OCI-LY3 (cell line): ENCODE data around the gene ITPR3.

Experiments used
- H2AFZ ChIP-seq: fragments of 200-600, 300-600 bp; shearing (Covaris generic); 2 replicates; pipeline ENCODE4 v1.6.0; 2014; ENCODE audit warnings: antibody characterized with exemption, low read depth, low read length
- H3K27ac ChIP-seq: fragments of 200-600, 300-600 bp; sonication (generic); 2 replicates; pipeline ENCODE4 v1.5.1; 2014; ENCODE audit warnings: mild to moderate bottlenecking, low read length, moderate library complexity, mixed read lengths
- H3K27me3 ChIP-seq: fragments of 200-600, 300-600 bp; sonication (generic); 2 replicates; pipeline ENCODE4 v1.6.1; 2014; ENCODE audit warnings: low read depth, low read length, mixed read lengths
- H3K36me3 ChIP-seq: fragments of 200-600, 300-600 bp; sonication (generic); replicated peaks from 2 replicates; pipeline ENCODE3; 2014; ENCODE audit warnings: low read depth, low read length, mixed read lengths
- H3K4me1 ChIP-seq: fragments of 300-600, 200-600 bp; sonication (generic); 2 replicates; pipeline ENCODE4 v1.6.1; 2014; ENCODE audit warnings: low read length, mixed read lengths
- H3K4me2 ChIP-seq: fragments of 200-600, 300-600 bp; sonication (generic); 2 replicates; pipeline ENCODE4 v1.6.1; 2014; ENCODE audit warnings: low read length, mixed read lengths
- H3K4me3 ChIP-seq: fragments of 300-600, 200-600 bp; sonication (generic); 2 replicates; pipeline ENCODE4 v1.5.1; 2014; ENCODE audit warnings: antibody characterized with exemption, mild to moderate bottlenecking, low read length, moderate library complexity
- H3K79me2 ChIP-seq: fragments of 300-600, 200-600 bp; shearing (Covaris generic); 2 replicates; pipeline ENCODE4 v1.6.1; 2014; ENCODE audit warnings: mild to moderate bottlenecking, low read length, mixed read lengths
- H3K9ac ChIP-seq: fragments of 300-600, 200-600 bp; shearing (Covaris generic); 2 replicates; pipeline ENCODE4 v1.6.0; 2014; ENCODE audit warnings: mild to moderate bottlenecking, low read length, moderate library complexity
- H3K9me3 ChIP-seq: fragments of 200-600, 300-600 bp; shearing (Covaris generic); 2 replicates; pipeline ENCODE4 v1.6.1; 2014; ENCODE audit warnings: low read length, mixed read lengths; ENCODE audit not compliant: insufficient read depth
- H4K20me1 ChIP-seq: fragments of 200-600, 300-600 bp; sonication (generic); 2 replicates; pipeline ENCODE4 v1.6.1; 2016; ENCODE audit warnings: low read length, mixed read lengths; ENCODE audit not compliant: insufficient read depth
- CTCF ChIP-seq: fragments of 200-600, 300-600 bp; sonication (generic); IDR thresholded peaks from 2 replicates; pipeline ENCODE4 v1.5.1; 2014; ENCODE audit warnings: antibody characterized with exemption, low read length, low read depth
- EZH2phosphoT487 ChIP-seq: fragments of 200-600 bp; shearing (Covaris generic); IDR thresholded peaks from 2 replicates; pipeline ENCODE4 v1.6.1; 2018; ENCODE audit warnings: antibody characterized with exemption, mixed run types, low read depth

ITPR3 gene

GRCh38 chr6:33722103-33722623 lies 101.0 kb downstream of the ITPR3 start:
- H3K4me3 ChIP-seq, result no peak overlapping the region
- TF ChIP-seq CTCF (no peak), EZH2phosphoT487 (no peak)
- no peak overlapping the region for H2AFZ ChIP-seq
- no peaks in the 10 kb centered on the region for H3K36me3 ChIP-seq
- H3K27me3 ChIP-seq, result peaks cover 27% of the 10 kb centered on the region
- no peaks in the 10 kb centered on the region for H3K79me2 ChIP-seq
- H3K9ac ChIP-seq, result no peak overlapping the region
- H4K20me1 ChIP-seq, result no peaks in the 10 kb centered on the region
- no peak overlapping the region for H3K4me2 ChIP-seq
- no peak overlapping the region for H3K27ac ChIP-seq
- H3K9me3 ChIP-seq, result no peaks in the 10 kb centered on the region
- H3K4me1 ChIP-seq, result peaks cover 16% of the 10 kb centered on the region

GRCh38 chr6:33723371-33724085 lies 102.4 kb downstream of the ITPR3 start:
- Histone ChIP-seq H3K9me3 (no peaks in the 10 kb centered on the region), H3K79me2 (no peaks in the 10 kb centered on the region)

DNA sequence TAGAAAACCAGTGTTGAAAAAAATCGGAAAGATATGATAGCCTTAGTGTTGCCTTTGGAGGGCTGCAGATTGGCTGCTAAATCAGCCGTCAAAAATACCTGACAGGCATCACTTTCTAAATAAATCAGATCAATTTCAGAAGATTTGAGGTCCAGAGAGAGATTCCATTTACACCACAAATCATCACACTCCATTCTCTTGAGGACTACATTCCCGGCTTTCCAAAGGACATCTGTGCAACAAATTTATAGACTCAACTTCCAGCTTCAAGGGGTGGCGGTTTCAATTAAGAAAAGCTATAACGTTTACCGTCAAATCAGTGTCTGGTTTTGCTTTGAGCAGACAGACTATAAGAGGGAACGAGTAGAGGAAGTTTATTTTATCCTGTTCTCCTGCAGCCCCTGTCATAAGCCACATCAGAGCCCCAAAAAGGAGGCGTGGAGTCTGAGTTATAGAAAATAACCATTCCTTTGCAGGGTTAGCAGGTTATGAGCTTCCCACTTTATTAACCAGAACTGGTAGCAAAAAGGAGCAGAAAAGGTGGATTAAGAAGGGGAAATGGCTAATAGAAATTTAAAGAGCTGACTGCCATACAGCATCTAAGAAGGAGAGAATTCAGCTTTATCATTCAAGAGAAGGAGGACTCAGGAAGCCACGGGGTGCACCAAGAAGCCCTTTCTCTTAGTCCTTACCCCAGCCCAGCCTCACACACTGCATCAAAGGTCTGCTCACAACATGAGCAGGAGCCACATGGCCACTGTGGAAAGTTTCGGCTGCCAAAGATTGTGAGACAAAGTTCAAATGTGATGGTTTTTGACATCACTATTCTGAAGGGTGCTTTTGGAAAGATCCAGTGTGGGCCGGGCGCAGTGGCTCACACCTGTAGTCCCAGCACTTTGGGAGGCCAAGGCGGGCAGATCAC lies 103.2 kb downstream of the ITPR3 start:
- Histone ChIP-seq H3K4me3 (no peak overlapping the region), H3K4me1 (peaks cover 10% of the 10 kb centered on the region), H3K27me3 (peaks cover 27% of the 10 kb centered on the region), H2AFZ (no peak overlapping the region), H3K4me2 (no peak overlapping the region), H3K79me2 (no peaks in the 10 kb centered on the region), H3K36me3 (no peaks in the 10 kb centered on the region), H3K9ac (no peak overlapping the region), H3K9me3 (no peaks in the 10 kb centered on the region), H4K20me1 (no peaks in the 10 kb centered on the region), H3K27ac (no peak overlapping the region)
- no peak for TF ChIP-seq EZH2phosphoT487
- no peak for TF ChIP-seq CTCF

More at GRCh38 chr6:33723371-33724085, 102.4 kb downstream of the ITPR3 start:
- peaks cover 14% of the 10 kb centered on the region for H3K4me1 ChIP-seq
- TF ChIP-seq CTCF (no peak), EZH2phosphoT487 (no peak)
- H3K36me3 ChIP-seq, result no peaks in the 10 kb centered on the region
- no peak overlapping the region for H3K4me3 ChIP-seq
- no peaks in the 10 kb centered on the region for H4K20me1 ChIP-seq
- no peak overlapping the region for H3K9ac ChIP-seq
- H3K4me2 ChIP-seq, result no peak overlapping the region
- H3K27ac ChIP-seq, result no peak overlapping the region
- H2AFZ ChIP-seq, result no peak overlapping the region
- H3K27me3 ChIP-seq, result peaks cover 27% of the 10 kb centered on the region

DNA sequence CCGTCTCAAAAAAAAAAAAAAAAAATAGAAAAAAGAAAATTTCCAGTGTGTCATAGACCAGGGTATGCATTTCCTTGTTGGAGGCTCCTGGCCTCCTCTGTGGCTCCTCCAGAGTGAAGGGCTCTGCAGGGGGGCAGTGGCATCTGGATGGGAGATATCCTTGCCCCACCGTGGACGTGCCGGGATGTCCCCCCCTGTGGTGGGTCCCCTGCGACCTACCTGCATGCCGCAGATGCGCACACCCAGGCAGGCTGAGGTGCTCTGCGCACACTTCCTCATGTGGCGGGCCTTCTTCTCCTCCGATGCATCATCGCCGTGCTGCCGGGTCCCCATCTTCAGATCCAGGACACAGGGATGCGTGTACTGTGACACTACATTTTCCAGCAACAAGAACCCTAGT lies 104.1 kb downstream of the ITPR3 start:
- Histone ChIP-seq H4K20me1 (no peaks in the 10 kb centered on the region), H3K9ac (no peak overlapping the region), H3K27me3 (peaks cover 27% of the 10 kb centered on the region), H3K27ac (no peak overlapping the region), H3K4me2 (no peak overlapping the region), H3K79me2 (no peaks in the 10 kb centered on the region), H3K36me3 (no peaks in the 10 kb centered on the region), H3K4me1 (peaks cover 10% of the 10 kb centered on the region), H3K9me3 (no peaks in the 10 kb centered on the region), H2AFZ (no peak overlapping the region), H3K4me3 (no peak overlapping the region)
- TF ChIP-seq CTCF, result no peak
- no peak for TF ChIP-seq EZH2phosphoT487
